Hematopoietic multipotent progenitor cell treated with erythropoietin and hydrocortisone succinate and interleukin-3 and kit ligand, for 15 days (in vitro differentiated cells): ENCODE data around the gene SUN1.
"Not testable (repeated sequence)": the region's sequence is repeated elsewhere in the genome, so short reads cannot be mapped to it uniquely, and the experiment has no call there.

ENCODE experiments used
- DNase-seq: peaks from one replicate; pipeline ENCODE4 v3.0.0-alpha.2; 2015; ENCODE audit warnings: low spot score

Gene SUN1

GRCh38 chr7:907158-907980 is 75.1 kb downstream of the SUN1 start:
- no peak for DNase-seq

- no peak for DNase-seq
Observed at GRCh38 chr7:908159-908581, 75.9 kb downstream of the SUN1 start.

GRCh38 chr7:908591-909357 is 76.5 kb downstream of the SUN1 start:
- DNase-seq = not testable (repeated sequence)

- no peak for DNase-seq
Observed at GRCh38 chr7:909358-910329, 77.4 kb downstream of the SUN1 start.

GRCh38 chr7:910441-910861 is 78.2 kb downstream of the SUN1 start:
- DNase-seq = no peak

GRCh38 chr7:910931-911431 is 78.7 kb downstream of the SUN1 start:
- no peak for DNase-seq

- no peak for DNase-seq
Observed at GRCh38 chr7:911791-912480, 79.7 kb downstream of the SUN1 start.

GRCh38 chr7:913736-914520 is 81.7 kb downstream of the SUN1 start:
- DNase-seq = no peak

- no peak for DNase-seq
Observed at GRCh38 chr7:914521-915194, 82.4 kb downstream of the SUN1 start.

- DNase-seq = no peak
Observed at GRCh38 chr7:915291-916218, 83.3 kb downstream of the SUN1 start.

- DNase-seq = no peak
Observed at GRCh38 chr7:916291-916941, 84.1 kb downstream of the SUN1 start.

GRCh38 chr7:917255-918117 is 85.2 kb downstream of the SUN1 start:
- no peak for DNase-seq

GRCh38 chr7:918118-918425 is 85.8 kb downstream of the SUN1 start:
- DNase-seq = no peak

- DNase-seq = no peak
Observed at GRCh38 chr7:918441-919113, 86.3 kb downstream of the SUN1 start.

- no peak for DNase-seq
Observed at GRCh38 chr7:919114-919442, 86.8 kb downstream of the SUN1 start.

GRCh38 chr7:919924-920341 is 87.7 kb downstream of the SUN1 start:
- no peak for DNase-seq
